DOHH2 (cell line): Measurements from ENCODE around the gene HMGN4.

Experiments used
- H3F3A ChIP-seq: fragments of 200-600 bp; sonication (generic), shearing (Covaris generic); 2 replicates; pipeline ENCODE4 v1.6.0; 2016; ENCODE audit warnings: antibody characterized with exemption, mild to moderate bottlenecking; ENCODE audit not compliant: control insufficient read depth, insufficient read depth
- H3K27ac ChIP-seq: fragments of 200-600 bp; sonication (generic); 2 replicates; pipeline ENCODE4 v1.5.1; 2014; ENCODE audit warnings: low read depth, mild to moderate bottlenecking, low read length, moderate library complexity
- H3K27me3 ChIP-seq: fragments of 200-600 bp; sonication (generic); 2 replicates; pipeline ENCODE4 v1.6.1; 2014; ENCODE audit warnings: mild to moderate bottlenecking, low read length, mixed read lengths; ENCODE audit not compliant: control insufficient read depth
- H3K36me3 ChIP-seq: fragments of 200-600 bp; sonication (generic); 2 replicates; pipeline ENCODE4 v1.6.1; 2014; ENCODE audit warnings: mild to moderate bottlenecking, low read length, moderate library complexity, mixed read lengths; ENCODE audit not compliant: control insufficient read depth
- H3K4me1 ChIP-seq: fragments of 200-600 bp; sonication (generic); 2 replicates; pipeline ENCODE4 v1.6.1; 2014; ENCODE audit warnings: mild to moderate bottlenecking, low read length, mixed read lengths; ENCODE audit not compliant: control insufficient read depth
- H3K4me2 ChIP-seq: fragments of 200-600 bp; sonication (generic); 2 replicates; pipeline ENCODE4 v1.6.0; 2014; ENCODE audit warnings: mild to moderate bottlenecking, low read length, moderate library complexity
- H3K4me3 ChIP-seq: fragments of 200-600 bp; sonication (generic); 2 replicates; pipeline ENCODE4 v1.5.1; 2014; ENCODE audit warnings: mild to moderate bottlenecking, low read length, mixed read lengths
- H3K79me2 ChIP-seq: fragments of 200-600 bp; sonication (generic); 2 replicates; pipeline ENCODE4 v1.6.1; 2014; ENCODE audit warnings: mild to moderate bottlenecking, low read length, mixed read lengths; ENCODE audit not compliant: control insufficient read depth
- H3K9me2 ChIP-seq: fragments of 200-600 bp; sonication (generic); replicated peaks from 2 replicates; pipeline ENCODE4 v1.6.1; 2014; ENCODE audit warnings: mild to moderate bottlenecking, low read length, mixed read lengths; ENCODE audit not compliant: control insufficient read depth
- H3K9me3 ChIP-seq: fragments of 200-600 bp; sonication (generic); 2 replicates; pipeline ENCODE4 v1.6.1; 2014; ENCODE audit warnings: antibody characterized with exemption, low read length, mixed read lengths; ENCODE audit not compliant: control insufficient read depth, insufficient read depth
- H4K20me1 ChIP-seq: fragments of 200-600 bp; sonication (generic); 2 replicates; pipeline ENCODE4 v1.6.0; 2014; ENCODE audit warnings: low read depth, mild to moderate bottlenecking, antibody characterized with exemption, low read length, moderate library complexity; ENCODE audit not compliant: control insufficient read depth, insufficient read depth
- CTCF ChIP-seq: fragments of 200-600 bp; sonication (generic); IDR thresholded peaks from one replicate; pipeline ENCODE4 v1.5.1; 2014; ENCODE audit warnings: antibody characterized with exemption, mild to moderate bottlenecking, low read depth, low read length; ENCODE audit not compliant: poor library complexity, severe bottlenecking
- EZH2phosphoT487 ChIP-seq: fragments of 200-600 bp; sonication (generic); IDR thresholded peaks from 2 replicates; pipeline ENCODE4 v1.6.1; 2017; ENCODE audit warnings: borderline replicate concordance, mild to moderate bottlenecking, antibody characterized with exemption, low read length, moderate library complexity, mixed read lengths

HMGN4 gene

GRCh38 chr6:26578279-26578678, 40.1 kb downstream of the HMGN4 start:
- Histone ChIP-seq H4K20me1 (no peaks in the 10 kb centered on the region), H3F3A (no peaks in the 10 kb centered on the region), H3K27me3 (peaks cover 9% of the 10 kb centered on the region), H3K36me3 (no peaks in the 10 kb centered on the region), H3K79me2 (no peaks in the 10 kb centered on the region), H3K4me2 (no peak overlapping the region), H3K4me1 (peaks cover 11% of the 10 kb centered on the region), H3K4me3 (no peak overlapping the region), H3K9me2 (no peaks in the 10 kb centered on the region), H3K9me3 (peaks cover 9% of the 10 kb centered on the region), H3K27ac (no peak overlapping the region)
- TF ChIP-seq EZH2phosphoT487 (no peak), CTCF (no peak)

GRCh38 chr6:26578741-26579140, 40.6 kb downstream of the HMGN4 start:
- H3K27me3 ChIP-seq: peaks cover 12% of the 10 kb centered on the region
- H3K79me2 ChIP-seq: no peaks in the 10 kb centered on the region
- peaks cover 11% of the 10 kb centered on the region for H3K4me1 ChIP-seq
- no peaks in the 10 kb centered on the region for H3K36me3 ChIP-seq
- H3K27ac ChIP-seq: no peak overlapping the region
- H3K9me3 ChIP-seq: peaks cover 9% of the 10 kb centered on the region
- H3K9me2 ChIP-seq: no peaks in the 10 kb centered on the region
- no peaks in the 10 kb centered on the region for H4K20me1 ChIP-seq
- H3K4me3 ChIP-seq: no peak overlapping the region
- no peaks in the 10 kb centered on the region for H3F3A ChIP-seq
- TF ChIP-seq EZH2phosphoT487: no peak
- TF ChIP-seq CTCF: no peak
- no peak overlapping the region for H3K4me2 ChIP-seq

- no peaks in the 10 kb centered on the region for H3K9me2 ChIP-seq
- H3K27me3 ChIP-seq: peaks cover 21% of the 10 kb centered on the region
- no peaks in the 10 kb centered on the region for H4K20me1 ChIP-seq
- H3F3A ChIP-seq: no peaks in the 10 kb centered on the region
- H3K27ac ChIP-seq: no peak overlapping the region
- peaks cover 9% of the 10 kb centered on the region for H3K9me3 ChIP-seq
- no peak overlapping the region for H3K4me2 ChIP-seq
- no peaks in the 10 kb centered on the region for H3K36me3 ChIP-seq
- no peak overlapping the region for H3K4me3 ChIP-seq
- H3K79me2 ChIP-seq: no peaks in the 10 kb centered on the region
- peaks cover 11% of the 10 kb centered on the region for H3K4me1 ChIP-seq
- TF ChIP-seq EZH2phosphoT487: no peak
- TF ChIP-seq CTCF: no peak
These were observed 43.2 kb downstream of the HMGN4 start for GRCh38 chr6:26581164-26581915.
